HUDEP-2 (cell line): Measurements from ENCODE around the gene CER1.
"Not testable (repeated sequence)": the region's sequence is repeated elsewhere in the genome, so short reads cannot be mapped to it uniquely, and the experiment has no call there.

Experiments
- DNase-seq, 76 experiments: peaks; one replicate each; lab custom pipeline; 2025; ENCODE audit not compliant: unreplicated experiment in 76 of 76; lab: John Stamatoyannopoulos, UW

Gene CER1

DNA sequence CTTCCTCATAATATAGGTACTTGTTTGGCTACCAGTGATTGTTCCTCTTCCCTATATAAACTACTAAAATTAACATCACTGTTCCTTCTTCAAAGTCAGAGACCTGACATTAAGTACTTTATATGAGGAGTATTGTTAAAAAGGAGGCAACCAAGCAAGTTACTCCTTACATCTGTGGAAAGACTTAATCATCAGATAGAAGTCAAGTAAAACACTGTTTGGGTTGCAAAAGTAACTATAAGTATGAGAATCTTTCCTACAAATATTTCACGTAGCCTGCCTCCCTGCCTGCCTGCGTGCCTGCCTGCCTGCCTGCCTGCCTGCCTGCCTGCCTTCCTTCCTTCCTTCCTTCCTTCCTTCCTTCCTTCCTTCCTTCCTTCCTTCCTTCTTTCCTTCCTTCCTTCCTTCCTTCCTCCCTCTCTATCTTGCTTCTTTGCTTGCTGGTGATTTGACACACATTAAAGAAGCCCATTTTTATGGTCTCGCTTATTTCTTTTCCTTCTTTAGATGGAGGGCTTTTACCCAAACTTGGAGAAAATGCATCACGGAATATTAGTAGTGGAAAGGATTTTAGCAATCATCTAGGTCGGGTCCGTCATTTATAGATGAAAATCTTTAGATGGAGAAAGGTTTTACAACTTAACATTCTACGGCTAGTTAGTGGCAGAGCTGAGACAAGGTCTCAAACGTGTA, 3.2 kb downstream of the CER1 start:
- no peak for DNase-seq

DNA sequence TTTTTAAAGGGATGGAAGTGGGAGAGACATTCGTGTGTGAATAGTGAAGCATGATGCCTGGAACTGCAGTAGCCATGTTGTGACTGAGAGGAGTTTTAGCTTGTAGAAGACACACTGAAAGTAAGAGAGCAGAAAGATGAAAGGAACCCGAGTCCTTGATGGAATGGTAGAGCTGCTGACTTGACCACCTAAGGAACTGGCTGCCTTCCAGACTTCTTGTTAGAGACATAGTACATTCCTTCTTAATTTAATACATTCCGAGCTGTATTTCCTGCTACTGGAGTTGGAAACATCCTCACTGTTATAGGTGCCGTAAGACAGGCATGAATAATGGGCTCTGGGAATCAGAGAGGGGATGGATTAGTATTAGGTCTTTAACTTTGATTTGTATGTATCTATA, 7.4 kb downstream of the CER1 start:
- DNase-seq, result no peak

DNA sequence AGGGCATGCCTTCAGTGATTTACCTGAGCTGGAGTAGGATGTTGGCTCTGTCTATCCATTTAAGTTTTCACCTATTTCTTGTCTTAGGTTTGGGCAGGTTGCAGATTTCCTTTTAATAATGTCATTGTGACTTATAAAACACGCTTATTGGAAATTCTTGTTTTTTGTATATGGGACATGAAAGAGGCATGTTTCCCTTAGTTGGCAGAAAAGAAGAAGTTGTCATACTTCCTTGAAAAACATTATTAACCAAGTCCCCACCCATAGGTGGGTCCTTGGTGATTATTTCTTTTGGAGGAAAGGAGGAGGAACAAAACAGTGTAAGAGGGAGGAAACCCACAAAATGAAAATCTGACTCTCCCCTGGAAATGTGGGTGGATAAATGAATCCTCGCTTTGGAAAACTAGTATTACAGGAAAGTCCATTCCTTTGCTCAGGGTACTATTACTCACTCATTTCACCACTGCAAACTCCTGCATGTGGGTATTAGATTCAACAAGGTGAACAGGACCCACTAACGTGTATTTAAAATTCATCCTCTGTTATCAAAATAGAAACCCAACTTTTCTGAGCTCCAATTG, 9.3 kb downstream of the CER1 start:
- DNase-seq, result no peak

DNA sequence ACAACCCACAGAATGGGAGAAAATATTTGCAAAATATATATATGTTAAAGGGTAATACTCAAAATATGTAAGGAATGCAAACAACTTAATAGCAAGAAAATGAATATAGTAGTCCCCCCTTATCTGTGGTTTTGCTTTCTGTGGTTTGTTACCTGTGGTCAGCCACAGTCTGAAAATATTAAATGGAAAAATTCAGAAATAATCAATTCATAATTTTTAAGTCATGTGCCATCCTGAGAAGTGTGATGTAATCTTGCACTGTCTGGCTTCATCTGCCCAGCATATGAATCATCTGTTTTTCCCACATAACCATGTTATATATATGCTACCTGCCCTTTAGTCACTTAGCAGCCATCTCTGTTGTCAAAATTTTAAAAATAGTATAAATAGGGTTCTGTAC, 11.7 kb downstream of the CER1 start:
- DNase-seq, result no peak

DNA sequence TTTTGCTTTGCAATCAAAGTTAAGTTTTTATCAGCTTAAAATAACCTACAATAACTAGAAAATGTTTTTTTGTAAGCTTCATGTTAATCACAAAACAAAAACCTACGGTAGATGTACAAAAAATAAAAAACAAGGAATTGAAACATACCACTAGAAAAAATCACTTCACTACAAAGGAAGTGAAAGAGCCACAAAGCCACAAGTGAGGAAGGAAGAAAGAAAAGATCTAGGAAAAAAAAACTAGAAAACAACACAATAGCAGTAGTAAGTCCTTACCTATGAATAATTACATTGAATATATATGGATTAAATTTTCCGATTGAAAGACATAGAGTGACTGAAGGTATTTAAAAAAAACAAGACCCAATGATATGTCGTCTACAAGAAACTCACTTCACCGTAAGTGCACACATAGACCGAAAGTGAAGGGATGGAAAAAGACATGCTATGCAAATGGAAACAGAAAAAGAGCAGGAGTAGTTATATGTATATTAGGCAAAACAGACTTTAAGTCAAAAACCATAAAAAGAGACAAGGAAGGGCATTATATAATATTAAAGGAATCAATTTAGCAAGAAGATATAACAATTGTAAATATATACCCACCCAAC, 15.9 kb downstream of the CER1 start:
- no peak for DNase-seq

DNA sequence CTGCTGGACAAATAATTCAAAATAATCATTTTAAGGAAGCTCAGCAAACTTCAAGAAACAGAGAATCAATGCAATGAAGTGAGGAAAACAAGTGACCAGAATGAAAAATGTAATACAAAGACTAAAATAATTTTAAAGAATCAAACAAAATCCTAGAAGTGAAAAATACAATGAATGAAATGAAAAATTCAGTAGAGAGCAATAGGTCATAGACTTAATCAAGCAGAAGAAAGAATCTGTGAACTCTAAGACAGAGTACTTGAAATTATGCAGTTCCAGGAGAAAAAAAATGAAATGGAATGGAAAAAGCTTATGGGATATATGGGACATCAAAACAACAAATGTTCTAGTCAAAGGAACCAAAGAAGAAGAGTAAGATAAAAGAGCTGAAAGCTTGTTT, 17.5 kb downstream of the CER1 start:
- no peak for DNase-seq

DNA sequence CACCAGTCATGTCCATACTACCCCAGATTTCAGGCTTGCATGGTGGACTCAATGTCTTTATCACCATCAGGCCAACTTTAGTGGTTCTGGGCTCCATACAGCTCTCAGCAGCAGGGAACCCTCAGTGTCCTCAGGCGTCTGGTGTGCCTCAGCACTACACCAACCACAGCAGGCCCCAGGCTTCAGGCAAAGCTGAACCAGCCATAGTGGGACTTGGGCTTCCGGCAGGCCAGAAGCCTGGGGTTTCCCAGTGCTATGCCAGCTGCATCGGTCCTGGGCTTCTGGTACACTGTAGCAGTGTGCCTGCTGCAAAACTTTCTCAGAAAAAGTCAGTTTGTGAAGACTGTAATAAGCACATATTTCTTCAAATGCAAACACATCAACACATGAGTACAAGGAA, 18.3 kb downstream of the CER1 start:
- DNase-seq, result no peak

DNA sequence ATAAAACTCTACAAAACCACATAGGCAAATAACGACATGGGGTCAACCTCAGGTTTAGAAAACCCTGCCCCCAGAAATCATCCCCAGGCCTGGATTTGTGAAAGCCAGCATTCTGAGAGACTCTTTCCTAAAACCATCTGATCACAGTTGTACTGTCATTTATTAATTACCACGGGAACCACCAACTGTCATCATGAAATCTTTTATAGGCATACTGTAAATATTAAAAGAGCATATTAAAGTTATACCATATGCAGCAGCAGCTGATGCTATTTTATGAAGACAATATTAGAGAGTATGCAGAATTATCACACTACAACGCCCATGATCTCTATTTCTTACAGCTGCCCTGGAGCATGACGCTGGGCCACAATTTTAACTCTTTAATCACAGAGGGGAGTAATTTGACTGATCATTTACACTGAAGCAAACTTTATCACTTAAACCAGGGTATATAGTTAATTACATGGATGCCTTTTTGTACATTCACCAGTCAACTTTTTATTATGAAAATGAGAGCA, 20.3 kb downstream of the CER1 start:
- no peak for DNase-seq

DNA sequence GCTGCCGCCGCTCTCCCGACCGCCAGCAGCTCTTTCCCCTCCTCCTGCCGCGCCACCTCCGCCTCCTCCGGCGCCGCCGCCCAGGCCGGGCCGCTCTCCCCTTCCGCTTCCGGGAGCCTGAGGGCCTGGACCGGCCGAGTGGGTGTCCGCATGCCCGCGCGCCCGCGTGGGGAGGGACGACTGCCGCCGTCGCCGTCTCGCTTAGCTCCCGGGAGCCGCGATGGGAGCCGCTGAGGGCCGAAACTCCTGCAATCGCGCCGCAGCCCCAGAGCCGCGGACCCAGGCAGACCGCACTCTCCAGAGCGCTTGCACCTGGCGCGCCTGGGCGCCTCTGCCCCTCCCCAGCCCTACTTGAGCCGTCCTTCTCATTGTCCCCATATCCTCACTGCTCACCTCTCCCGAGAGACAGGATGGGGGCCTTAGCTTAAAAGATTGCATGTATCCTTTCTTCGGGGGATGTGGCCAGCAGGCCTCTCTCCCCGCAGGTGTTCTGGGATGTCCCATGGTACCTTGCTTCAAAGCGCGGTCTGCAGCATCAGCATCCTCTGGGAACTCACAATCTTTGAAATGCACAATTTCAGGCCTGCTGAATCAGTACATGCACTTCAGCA, 29.2 kb downstream of the CER1 start, which contains the start of gene ZDHHC21:
Gene ZDHHC21, minus strand, starts transcription at position 182 of the 611 bp plus-strand sequence. CDS start 19,092 bp downstream, outside the sequence.
- DNase-seq, result peak in 60 of 76 experiments; percentile 1 to 64 (median 37)

DNA sequence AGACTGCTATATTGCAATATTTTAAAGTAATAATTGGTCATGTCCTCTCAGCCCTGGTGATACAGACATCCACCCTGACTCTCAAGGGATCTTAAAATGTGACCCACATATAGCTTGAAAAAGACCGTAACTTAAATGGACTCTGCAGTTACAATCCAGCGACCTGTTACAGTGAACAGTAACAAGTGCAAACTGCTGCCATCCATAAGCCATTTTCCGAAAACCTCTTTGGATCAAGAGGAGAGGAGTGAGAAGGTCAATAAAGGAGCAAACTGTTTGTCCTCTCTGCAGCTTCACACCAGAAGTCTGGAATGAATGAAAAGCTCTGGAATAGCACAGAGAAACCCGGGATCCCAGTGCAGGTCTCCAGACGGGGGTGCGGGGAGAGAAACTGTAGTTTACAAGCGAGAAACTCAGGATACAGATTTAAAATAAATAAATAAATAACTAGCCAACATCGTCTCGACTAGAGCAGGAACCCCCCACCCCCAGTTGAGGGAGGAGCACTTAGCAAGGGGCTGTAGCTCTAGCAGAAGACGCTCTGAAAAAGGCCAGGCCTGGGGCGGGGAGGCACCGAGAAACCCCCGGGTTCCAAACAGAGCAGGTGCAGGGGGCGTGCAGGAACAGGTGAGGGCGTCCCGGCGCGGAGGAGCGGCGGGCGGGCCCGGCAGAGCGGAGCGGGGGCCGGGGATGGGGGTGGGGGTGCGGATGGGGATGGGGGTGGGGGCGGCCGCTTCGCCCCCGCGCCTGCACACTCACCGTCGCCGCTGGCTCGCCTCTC, 29.9 kb downstream of the CER1 start:
- DNase-seq, result peak in 5 of 76 experiments; percentile 1 to 27 (median 4)

DNA sequence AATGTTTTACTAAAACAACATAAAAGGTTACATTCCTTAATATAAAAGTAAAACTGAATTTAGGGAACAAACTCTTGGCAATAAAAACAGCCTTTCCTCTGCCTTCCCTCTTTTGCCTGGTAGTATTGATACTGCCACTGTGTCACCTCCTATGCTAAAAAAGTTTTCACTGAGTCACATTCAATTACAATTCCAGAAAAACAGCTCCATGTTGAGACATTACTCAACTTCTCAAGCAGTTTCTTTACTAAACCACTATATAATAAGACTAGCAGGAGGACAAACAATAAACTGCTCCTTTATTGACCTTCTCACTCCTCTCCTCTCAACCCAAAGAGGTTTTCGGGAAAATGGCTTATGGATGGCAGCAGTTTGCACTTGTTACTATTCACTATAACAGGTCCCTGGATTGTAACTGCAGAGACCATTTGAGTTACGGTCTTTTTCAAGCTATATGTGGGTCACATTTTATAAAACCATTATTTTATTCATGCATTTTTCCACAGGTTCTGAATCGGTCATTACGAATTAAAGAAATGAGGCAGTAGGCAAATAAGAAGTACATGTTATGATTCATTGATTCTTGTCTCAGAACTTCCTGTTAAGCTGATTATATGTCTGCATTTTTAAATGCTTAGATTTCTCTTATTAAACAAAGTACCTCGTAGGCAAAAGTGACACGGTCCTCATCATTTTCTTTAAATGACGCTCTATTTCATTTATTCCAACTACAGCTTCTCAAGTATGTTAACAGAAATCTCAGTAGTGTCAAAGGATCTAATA, 31.4 kb downstream of the CER1 start:
- no peak for DNase-seq

DNA sequence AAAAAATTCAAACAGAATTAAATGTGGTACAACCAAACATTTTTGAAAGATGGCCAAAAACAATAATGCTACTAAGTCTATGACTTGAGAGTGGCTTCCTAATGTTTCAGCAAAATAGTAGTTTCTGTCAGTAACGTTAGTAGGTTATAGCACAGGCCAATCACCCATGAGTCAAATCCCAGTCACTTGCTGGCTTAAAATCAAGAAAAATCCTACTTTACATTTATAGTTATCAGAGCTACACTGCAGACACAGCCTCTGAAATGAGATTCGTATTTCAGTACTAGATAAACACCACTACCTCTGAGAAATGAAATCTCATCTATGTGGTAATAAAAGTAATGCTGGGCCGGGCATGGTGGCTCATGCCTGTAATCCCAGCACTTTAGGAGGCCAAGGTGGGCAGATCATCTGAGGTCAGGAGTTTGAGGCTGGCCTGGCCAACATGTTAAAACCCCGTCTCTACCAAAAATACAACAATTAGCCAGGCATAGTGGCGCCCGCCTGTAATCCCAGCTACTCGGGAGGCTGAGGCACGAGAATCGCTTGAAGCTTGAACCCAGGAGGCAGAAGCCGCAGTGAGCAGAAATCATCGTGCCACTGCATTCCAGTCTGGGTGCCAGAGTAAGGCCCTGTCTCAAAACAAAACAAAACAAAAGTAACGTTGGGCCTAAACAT, 35.4 kb downstream of the CER1 start:
- DNase-seq, result no peak

DNA sequence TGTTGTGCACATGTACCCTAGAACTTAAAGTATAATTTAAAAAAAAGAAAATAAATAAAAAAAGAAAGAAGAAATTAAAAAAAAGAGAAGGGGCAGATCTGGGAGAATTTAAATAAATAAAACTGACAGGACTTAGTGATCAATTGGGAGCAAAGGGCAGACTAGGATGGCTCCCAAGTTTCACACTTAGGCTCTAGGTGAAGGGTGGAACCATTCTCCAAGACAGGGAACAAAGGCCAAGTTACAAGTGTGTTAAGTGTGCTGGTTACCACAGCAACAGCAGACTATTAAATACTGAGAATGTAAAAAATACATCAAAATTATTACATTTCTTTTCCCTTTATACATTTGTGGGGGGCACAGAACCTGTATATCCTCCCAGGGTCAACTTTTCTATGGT, 36.4 kb downstream of the CER1 start:
- DNase-seq, result no peak

DNA sequence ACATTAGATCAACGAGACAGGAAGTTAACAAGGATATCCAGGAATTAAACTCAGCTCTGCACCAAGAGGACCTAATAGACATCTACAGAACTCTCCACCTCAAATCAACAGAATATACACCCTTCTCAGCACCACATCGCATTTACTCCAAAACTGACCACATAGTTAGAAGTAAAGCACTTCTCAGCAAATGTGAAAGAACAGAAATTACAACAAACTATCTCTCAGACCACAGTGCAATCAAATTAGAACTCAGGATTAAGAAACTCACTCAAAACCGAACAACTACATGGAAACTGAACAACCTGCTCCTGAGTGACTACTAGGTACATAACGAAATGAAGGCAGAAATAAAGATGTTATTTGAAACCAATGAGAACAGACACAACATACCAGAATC, 39.9 kb downstream of the CER1 start:
- not testable (repeated sequence) for DNase-seq

DNA sequence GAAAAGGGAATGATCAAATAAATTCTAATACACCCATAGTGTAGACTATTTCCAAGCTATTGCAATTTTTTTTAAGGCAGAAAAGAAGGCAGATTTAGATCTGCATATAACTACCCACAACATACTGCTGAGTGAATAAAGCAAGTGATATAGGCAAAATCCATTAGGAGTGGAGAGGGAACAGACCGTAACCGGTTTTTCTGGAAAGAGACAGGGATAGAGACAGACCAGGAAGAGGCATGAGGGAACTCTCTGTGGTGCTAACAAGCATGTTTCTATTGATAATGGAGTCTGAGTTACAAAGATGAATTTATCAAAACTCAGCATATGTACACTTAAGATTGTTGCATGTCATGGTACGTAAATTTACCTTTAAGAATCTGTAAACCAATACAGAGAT, 43.8 kb downstream of the CER1 start:
- no peak for DNase-seq

DNA sequence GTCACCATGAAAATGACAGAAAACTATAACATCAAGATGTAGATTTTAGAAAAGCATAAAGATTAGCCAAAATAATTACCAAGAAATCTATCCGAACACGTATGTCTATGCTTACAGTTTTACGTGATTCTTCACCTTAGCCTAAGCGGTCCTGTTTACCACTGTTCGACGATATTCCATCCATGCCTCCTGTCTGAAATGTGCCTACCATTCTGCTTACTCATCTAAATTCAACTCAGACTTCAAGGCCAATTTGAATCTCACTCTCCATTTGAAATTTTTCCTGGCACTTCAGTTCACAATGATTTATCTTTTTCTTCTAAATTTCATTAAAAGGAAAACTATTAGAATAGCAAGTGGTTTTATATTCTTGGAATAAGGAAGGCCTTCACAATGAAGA, 44.7 kb downstream of the CER1 start:
- DNase-seq, result no peak

DNA sequence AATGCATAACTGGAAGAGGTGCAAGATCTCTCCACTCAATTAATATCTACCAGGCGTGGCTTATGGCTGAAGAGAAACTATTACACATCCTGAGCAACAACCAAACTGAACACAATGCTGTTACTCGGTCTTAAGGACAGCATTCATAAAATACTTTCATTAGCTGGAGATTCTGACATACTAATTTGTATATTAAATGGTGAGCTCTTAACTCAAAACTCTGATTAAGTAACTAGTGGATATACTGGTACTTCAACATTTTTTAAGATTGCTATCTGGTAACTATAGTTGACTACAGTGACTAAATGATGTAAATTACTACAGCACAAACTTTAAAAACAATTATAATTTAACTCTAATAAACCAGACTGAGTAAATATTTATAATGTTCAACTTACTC, 45.1 kb downstream of the CER1 start:
- DNase-seq, result no peak

DNA sequence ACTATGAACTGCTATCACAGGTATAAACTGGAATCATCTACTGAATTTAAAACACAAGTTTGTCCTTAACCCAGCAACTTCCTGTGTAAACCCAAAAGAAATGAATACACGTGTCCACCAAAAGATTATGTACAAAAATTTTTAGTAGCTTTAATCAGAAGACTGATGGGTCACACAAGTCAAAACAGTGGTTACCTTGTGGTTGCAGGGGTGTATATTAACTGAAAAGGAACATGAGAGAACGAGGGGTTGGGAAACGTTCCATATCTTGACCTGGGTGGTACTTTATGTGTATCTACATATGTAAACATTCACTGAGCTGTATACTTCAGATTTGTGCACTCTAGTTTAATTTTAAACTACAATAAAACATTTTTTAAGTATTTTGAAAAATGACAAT, 47.9 kb downstream of the CER1 start:
- no peak for DNase-seq

DNA sequence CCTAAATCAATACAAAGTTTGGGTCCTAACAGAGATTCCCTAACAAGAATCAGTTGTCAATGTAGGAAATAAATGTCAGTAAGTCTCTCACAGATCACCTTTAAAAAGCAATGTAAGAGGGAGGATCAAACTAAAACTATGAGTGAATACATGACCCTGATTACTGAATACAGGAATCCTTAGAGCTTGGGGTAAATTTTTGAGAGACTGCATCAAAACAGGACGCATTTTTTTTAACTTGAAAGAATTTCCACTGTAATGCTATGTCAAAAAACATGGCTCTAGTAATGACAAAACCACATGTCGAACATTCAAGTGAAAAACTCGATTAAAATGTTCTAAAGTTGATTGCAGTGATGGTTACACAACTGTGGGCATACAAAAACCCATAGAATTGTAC, 51.2 kb downstream of the CER1 start:
- DNase-seq, result no peak
